Measurements from ENCODE around the gene TRIM23.

Gene TRIM23

GRCh38 chr5:65562731-65563701, 61.1 kb downstream of the TRIM23 start, which contains the start of the genes CENPK and PPWD1:
CENPK (minus strand) TSS chr5:65563168; CDS start chr5:65554907, 8,261 bp downstream.
PPWD1 (plus strand) TSS chr5:65563296; CDS start chr5:65563311, 15 bp downstream.
- peak; percentile 92 for DNase-seq

- no peak for DNase-seq
Measured at GRCh38 chr5:65556718-65557117, 67.4 kb downstream of the TRIM23 start.

- DNase-seq: no peak
Measured at GRCh38 chr5:65556181-65556580, 68.0 kb downstream of the TRIM23 start.

DNA sequence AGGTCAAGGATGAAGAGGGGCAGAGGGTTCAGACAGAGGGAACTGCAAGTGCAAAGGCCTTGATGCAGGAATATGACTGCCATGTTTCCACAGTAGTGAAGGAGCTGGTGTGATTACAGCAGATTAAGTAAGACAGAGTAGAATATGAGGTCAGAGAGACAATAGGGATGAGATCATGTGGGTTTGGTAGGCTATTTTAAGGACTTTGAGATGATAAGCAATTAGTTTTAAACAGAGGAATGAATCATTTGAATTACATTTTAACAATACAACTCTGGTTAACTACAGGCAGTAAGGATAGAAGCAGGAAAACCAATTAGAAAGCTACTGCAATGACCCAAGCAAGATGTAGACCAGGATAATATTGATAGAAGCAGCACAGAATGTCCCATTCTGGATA, 68.8 kb downstream of the TRIM23 start:
- DNase-seq: no peak

GRCh38 chr5:65553941-65554340, 70.2 kb downstream of the TRIM23 start:
- DNase-seq: no peak

DNA sequence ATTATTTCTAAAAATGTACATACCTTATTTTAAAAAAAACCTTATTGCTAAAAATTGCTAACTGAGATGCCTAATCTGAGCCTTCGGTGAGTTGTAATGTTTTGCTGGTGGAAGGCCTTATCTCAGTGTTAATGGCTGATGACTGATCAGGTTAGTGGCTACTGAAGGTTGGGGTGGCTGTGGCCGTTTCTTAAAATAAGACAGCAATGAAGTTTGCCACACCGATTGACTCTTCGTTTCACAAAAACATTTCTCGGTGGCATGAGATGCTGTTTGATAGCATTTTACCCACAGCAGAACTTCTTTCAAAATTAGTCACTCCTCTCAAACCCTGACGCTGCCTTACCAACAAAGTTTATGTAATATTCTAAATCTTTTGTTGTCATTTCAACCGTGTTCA, 75.9 kb downstream of the TRIM23 start:
- no peak for DNase-seq

DNA sequence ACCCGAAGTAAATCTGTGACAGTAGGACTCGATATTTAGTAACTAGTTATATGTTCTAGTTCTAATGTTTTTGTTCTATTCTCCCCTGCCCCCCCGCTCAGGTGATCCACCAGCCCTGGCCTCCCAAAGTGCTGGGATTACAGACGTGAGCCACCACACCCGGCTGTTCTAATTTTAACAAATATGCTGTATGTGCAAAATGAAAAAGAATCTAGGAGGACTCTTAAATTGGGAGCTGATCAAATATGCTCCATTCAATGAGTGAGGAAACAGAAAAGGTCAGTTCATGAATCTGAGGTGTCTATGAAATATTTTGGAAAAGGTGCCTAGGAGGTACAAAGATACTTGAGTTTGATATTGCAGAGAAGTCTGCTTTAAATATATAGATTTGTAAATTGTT, 78.0 kb downstream of the TRIM23 start:
- no peak for DNase-seq

DNA sequence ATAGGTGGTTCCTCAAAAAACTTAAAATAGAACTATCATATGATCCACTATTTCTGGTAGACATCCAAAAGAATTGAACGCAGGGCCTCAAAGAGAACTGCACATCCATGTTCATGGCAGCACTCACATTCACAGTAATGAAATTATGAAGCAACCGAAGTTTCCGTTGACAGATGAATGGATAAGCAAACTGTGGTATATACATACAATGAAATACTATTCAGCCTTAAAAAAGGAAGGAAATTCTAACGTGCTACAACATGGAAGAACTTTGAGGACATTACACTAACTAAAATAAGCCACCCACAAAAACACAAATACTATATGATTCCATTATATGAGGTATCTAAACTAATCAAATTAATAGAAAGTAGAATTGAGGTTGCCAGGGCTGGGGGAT, 79.7 kb downstream of the TRIM23 start:
- no peak for DNase-seq

DNA sequence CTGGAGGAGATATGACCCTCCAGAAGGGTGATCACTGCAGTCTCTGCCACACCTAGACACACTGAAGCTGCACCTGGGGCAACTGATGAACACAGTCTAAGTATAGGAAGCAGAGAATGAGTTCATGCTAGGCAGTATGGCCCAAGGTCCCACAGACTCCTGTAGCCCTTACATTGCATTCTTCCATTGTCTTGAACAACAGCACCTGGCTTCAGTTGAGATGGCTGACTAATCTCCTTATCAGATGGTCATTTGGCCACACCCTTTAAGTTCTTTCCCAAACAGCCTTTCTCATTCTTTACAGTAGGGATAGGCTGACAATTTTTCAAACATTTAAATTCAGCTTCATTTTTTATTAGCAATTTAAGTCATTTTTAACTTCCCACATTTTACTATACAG, 84.3 kb downstream of the TRIM23 start:
- no peak for DNase-seq
